Measurements from ENCODE around the gene SPOCK2. TPM values are rescaled to one million over a fixed set of nuclear protein-coding genes. Genes with fewer than 3 reads are reported as not detected.

Gene SPOCK2
- total and polyA plus RNA-seq, 2 donors (not counting 1 experiment from before 2014, with no cell fraction given), result 39.1 to 139 TPM

DNA sequence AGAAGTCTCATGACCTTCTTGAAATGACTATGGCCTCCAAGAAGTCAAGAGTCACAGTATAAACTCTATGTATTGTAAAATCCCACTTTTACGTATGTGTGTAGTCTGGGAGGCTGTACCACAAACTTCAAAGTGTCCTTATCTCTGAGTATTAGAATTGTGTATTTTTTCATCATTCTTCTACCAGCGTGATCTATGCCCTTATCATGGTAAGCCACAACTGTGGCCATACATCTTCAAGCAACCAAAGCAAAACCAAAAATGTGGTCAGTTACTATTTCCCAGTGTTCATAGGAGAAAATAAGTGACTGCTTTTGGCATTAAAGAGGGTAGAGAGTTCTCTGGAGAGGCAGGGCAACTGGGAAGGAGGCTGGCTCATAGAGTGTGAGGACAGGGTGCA lies 42.8 kb downstream of the SPOCK2 start:
- intact Hi-C loops (cut with micrococcal nuclease), result no loop called here
- no CpG with 5 or more reads among the region's 2 CpGs for WGBS (ENCODE audit: insufficient coverage)
- Histone ChIP-seq H3K27me3 (replicated peaks in 1 of 4; ENCODE audit: control extremely low read depth in 1 of 4, control insufficient read depth in 3 of 4, insufficient read depth in 4 of 4, low read length in 3 of 4) (no peaks in the 10 kb centered on the region), H4K20me1 (ENCODE audit: control insufficient read depth, insufficient read depth, low read length, poor library complexity, severe bottlenecking) (no peaks in the 10 kb centered on the region), H3K36me3 (replicated peaks in 1 of 2; ENCODE audit: control extremely low read depth in 1 of 2, control insufficient read depth in 1 of 2, extremely low read depth in 1 of 2, insufficient read depth in 2 of 2, low read length in 1 of 2) (no peaks in the 10 kb centered on the region), H3K9ac (ENCODE audit: low read length) (no peak overlapping the region), H3K79me2 (ENCODE audit: control insufficient read depth, insufficient read depth, low read length) (no peaks in the 10 kb centered on the region), H3K4me1 (ENCODE audit: control insufficient read depth in 2 of 2, insufficient read depth in 2 of 2, low read length in 2 of 2) (no peaks in the 10 kb centered on the region), H3K4me2 (replicated peaks; ENCODE audit: low read depth, low read length, poor library complexity, severe bottlenecking) (no peak overlapping the region), H3K4me3 (ENCODE audit: control extremely low read depth in 1 of 5, extremely low read depth in 1 of 5, insufficient read depth in 1 of 5, low read depth in 2 of 5, low read length in 4 of 5) (no peak overlapping the region), H3K9me3 (ENCODE audit: control extremely low read depth in 1 of 3, control insufficient read depth in 2 of 3, insufficient read depth in 1 of 3, low read length in 2 of 3) (peaks cover 0 to 9% (median 3%) of the 10 kb centered on the region in 3 donors), H3K27ac (ENCODE audit: low read length in 2 of 2) (no peak overlapping the region), H2AFZ (ENCODE audit: insufficient read depth, low read depth, low read length, poor library complexity, severe bottlenecking) (no peak overlapping the region)
- H3K9me3 Mint-ChIP-seq (ENCODE audit: insufficient read depth), result no peaks in the 10 kb centered on the region
- no peak overlapping the region for H3K4me3 Mint-ChIP-seq
- no peak overlapping the region for H3K27ac Mint-ChIP-seq
- no peak for ATAC-seq (ENCODE audit: low read depth)
- H3K4me1 Mint-ChIP-seq, result no peaks in the 10 kb centered on the region
- ChIA-PET CTCF (interaction anchor here (0.6 to 0.9 kb wide), 2 partner anchors 176 to 292 kb away, joined by 3 read pairs; no protein-coding TSS in a partner anchor), POLR2A (no interaction called here)
- TF ChIP-seq, protein P1, sequence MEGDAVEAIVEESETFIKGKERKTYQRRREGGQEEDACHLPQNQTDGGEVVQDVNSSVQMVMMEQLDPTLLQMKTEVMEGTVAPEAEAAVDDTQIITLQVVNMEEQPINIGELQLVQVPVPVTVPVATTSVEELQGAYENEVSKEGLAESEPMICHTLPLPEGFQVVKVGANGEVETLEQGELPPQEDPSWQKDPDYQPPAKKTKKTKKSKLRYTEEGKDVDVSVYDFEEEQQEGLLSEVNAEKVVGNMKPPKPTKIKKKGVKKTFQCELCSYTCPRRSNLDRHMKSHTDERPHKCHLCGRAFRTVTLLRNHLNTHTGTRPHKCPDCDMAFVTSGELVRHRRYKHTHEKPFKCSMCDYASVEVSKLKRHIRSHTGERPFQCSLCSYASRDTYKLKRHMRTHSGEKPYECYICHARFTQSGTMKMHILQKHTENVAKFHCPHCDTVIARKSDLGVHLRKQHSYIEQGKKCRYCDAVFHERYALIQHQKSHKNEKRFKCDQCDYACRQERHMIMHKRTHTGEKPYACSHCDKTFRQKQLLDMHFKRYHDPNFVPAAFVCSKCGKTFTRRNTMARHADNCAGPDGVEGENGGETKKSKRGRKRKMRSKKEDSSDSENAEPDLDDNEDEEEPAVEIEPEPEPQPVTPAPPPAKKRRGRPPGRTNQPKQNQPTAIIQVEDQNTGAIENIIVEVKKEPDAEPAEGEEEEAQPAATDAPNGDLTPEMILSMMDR (IDR thresholded peaks at IDR 0.05), result no peak
- TF ChIP-seq EZH2 (IDR thresholded peaks at IDR 0.05; ENCODE audit: borderline replicate concordance, insufficient read depth, low read depth, low read length, poor library complexity, severe bottlenecking), result no peak
- DNase-seq, result no peak
- no peaks in the 10 kb centered on the region for H3K27me3 Mint-ChIP-seq

- H3K4me3 ChIP-seq (ENCODE audit: control extremely low read depth in 1 of 5, extremely low read depth in 1 of 5, insufficient read depth in 1 of 5, low read depth in 2 of 5, low read length in 4 of 5), result no peak overlapping the region
- H3K4me2 ChIP-seq (replicated peaks; ENCODE audit: low read depth, low read length, poor library complexity, severe bottlenecking), result no peak overlapping the region
- intact Hi-C loops (cut with micrococcal nuclease), result no loop called here
- ChIA-PET POLR2A (no interaction called here), CTCF (interaction anchor here (0.6 to 1.0 kb wide), 2 partner anchors 193 to 293 kb away, joined by 4 read pairs; no protein-coding TSS in a partner anchor)
- H2AFZ ChIP-seq (ENCODE audit: insufficient read depth, low read depth, low read length, poor library complexity, severe bottlenecking), result no peak overlapping the region
- WGBS (ENCODE audit: insufficient coverage), result 91% methylated on average over 14 of the region's 17 CpGs
- H3K36me3 ChIP-seq (replicated peaks in 1 of 2; ENCODE audit: control extremely low read depth in 1 of 2, control insufficient read depth in 1 of 2, extremely low read depth in 1 of 2, insufficient read depth in 2 of 2, low read length in 1 of 2), result no peaks in the 10 kb centered on the region
- H3K4me1 ChIP-seq (ENCODE audit: control insufficient read depth in 2 of 2, insufficient read depth in 2 of 2, low read length in 2 of 2), result no peaks in the 10 kb centered on the region
- peaks cover 0 to 6% (median 1%) of the 10 kb centered on the region in 3 donors for H3K9me3 ChIP-seq (ENCODE audit: control extremely low read depth in 1 of 3, control insufficient read depth in 2 of 3, insufficient read depth in 1 of 3, low read length in 2 of 3)
- TF ChIP-seq, protein P1 (IDR thresholded peaks at IDR 0.05), result no peak
- TF ChIP-seq EZH2 (IDR thresholded peaks at IDR 0.05; ENCODE audit: borderline replicate concordance, insufficient read depth, low read depth, low read length, poor library complexity, severe bottlenecking), result no peak
- H3K27me3 ChIP-seq (replicated peaks in 1 of 4; ENCODE audit: control extremely low read depth in 1 of 4, control insufficient read depth in 3 of 4, insufficient read depth in 4 of 4, low read length in 3 of 4), result no peaks in the 10 kb centered on the region
- no peak overlapping the region for H3K4me3 Mint-ChIP-seq
- H3K27ac ChIP-seq (ENCODE audit: low read length in 2 of 2), result no peak overlapping the region
- no peak overlapping the region for H3K27ac Mint-ChIP-seq
- no peak for ATAC-seq (ENCODE audit: low read depth)
- DNase-seq, result no peak
- no peak overlapping the region for H3K9ac ChIP-seq (ENCODE audit: low read length)
- no peaks in the 10 kb centered on the region for H3K27me3 Mint-ChIP-seq
- H3K79me2 ChIP-seq (ENCODE audit: control insufficient read depth, insufficient read depth, low read length), result no peaks in the 10 kb centered on the region
- H3K9me3 Mint-ChIP-seq (ENCODE audit: insufficient read depth), result no peaks in the 10 kb centered on the region
- no peaks in the 10 kb centered on the region for H4K20me1 ChIP-seq (ENCODE audit: control insufficient read depth, insufficient read depth, low read length, poor library complexity, severe bottlenecking)
- no peaks in the 10 kb centered on the region for H3K4me1 Mint-ChIP-seq
Measured at GRCh38 chr10:72044417-72045041, 43.8 kb downstream of the SPOCK2 start.

Data from B cell (primary cell).